ENCODE measurements around the gene GPR17. TPM values are rescaled to one million over a fixed set of nuclear protein-coding genes. Genes with fewer than 3 reads are reported as not detected.

GPR17 gene
- total RNA-seq, 4 donors from 2014 or later, result not detected

DNA sequence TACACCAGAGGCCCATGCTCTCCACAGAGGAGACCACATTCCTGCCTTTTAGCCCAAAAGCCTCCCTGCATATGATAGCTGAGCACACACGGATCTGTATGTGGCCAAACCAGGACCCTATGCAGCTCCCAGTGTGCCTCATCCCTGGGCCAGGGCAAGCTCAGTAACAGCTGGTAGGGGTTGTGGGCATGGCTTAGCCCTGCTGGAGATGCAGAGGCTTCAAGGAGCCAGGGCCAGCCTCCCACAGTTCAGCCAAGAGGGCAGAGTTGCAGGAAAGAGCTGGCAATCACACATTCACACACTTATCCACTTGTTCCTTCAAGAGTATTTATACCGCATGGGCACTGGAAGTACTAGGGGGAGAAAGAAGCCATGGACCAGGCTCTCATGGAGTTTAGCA, 31.0 kb downstream of the GPR17 start:
- Histone ChIP-seq H3K9me3 (no peaks in the 10 kb centered on the region), H3K36me3 (no peaks in the 10 kb centered on the region), H3K27me3 (peaks cover 0 to 5% of the 10 kb centered on the region in 2 donors), H3K4me1 (peaks cover 0 to 21% (median 10%) of the 10 kb centered on the region in 4 donors), H3K27ac (no peak overlapping the region), H3K4me3 (no peak overlapping the region)
- no peak for DNase-seq
- TF ChIP-seq POLR2A (IDR thresholded peaks at IDR 0.05) (no peak), CTCF (IDR thresholded peaks at IDR 0.05) (no peak)

- no peaks in the 10 kb centered on the region for H3K9me3 ChIP-seq
- H3K4me3 ChIP-seq, result no peak overlapping the region
- no peaks in the 10 kb centered on the region for H3K36me3 ChIP-seq
- peaks cover 0 to 5% of the 10 kb centered on the region in 2 donors for H3K27me3 ChIP-seq
- no peak for TF ChIP-seq POLR2A (IDR thresholded peaks at IDR 0.05)
- no peak for TF ChIP-seq CTCF (IDR thresholded peaks at IDR 0.05)
- peaks cover 0 to 33% (median 10%) of the 10 kb centered on the region in 4 donors for H3K4me1 ChIP-seq
- no peak overlapping the region for H3K27ac ChIP-seq
- DNase-seq, result no peak
Measured at GRCh38 chr2:127678531-127678930, 32.6 kb downstream of the GPR17 start.

DNA sequence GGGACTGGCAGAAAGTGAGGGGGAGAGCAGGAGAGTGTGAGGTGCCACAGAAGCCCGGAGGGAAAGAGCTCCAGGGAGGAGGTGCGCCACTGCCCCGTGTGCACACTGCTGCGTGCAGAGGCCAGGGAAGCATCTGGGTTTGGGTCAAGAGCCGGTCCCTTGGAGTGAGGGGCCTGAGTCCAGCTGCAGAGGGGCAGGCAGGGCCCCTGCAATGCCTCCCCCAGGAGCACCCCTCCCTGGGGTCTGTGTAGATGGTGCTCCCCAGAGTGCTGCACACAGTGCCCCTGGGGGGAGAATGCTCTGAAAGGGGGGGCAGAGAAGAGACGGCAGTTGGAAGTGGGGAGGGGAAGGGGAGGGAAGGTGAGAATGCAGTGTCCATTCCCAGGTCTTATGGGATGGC, 33.0 kb downstream of the GPR17 start:
- Histone ChIP-seq H3K4me1 (peaks cover 0 to 33% (median 10%) of the 10 kb centered on the region in 4 donors), H3K4me3 (no peak overlapping the region), H3K27ac (no peak overlapping the region), H3K36me3 (no peaks in the 10 kb centered on the region), H3K9me3 (no peaks in the 10 kb centered on the region), H3K27me3 (peaks cover 0 to 5% of the 10 kb centered on the region in 2 donors)
- no peak for DNase-seq
- TF ChIP-seq CTCF (IDR thresholded peaks at IDR 0.05) (no peak), POLR2A (IDR thresholded peaks at IDR 0.05) (no peak)

DNA sequence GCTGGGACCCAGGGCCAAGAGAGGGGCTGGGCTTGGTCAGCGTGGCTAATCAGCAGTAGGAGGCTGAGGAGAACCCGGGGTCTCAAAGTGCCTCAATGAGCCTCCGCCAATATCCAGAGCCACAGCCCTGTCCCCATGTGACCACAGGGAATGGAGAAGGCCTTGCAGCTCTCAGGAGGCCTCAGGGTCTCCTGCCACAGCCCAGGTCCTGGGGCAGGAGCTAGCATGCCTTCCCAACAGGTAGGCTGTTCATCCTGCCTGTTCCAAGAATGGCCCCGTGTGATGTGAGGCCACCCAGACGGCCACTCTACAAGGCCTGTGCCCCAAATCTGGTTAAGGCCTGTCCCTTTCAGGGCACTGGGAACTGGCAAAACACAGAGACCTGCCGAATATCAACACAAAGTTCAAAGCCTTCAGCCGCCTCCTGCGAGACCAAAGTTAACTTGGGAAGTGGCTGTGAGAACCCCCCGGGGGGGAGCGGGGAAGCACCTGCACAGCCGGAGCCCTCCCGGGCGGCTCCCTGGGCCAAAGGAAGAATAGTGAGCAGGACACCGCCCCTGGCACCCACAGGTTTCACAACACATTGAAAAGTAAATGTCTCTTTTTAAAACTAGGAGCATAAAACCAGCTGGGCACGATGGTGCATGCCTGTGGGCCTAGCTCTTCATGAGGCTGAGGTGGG, 33.9 kb downstream of the GPR17 start:
- Histone ChIP-seq H3K4me3 (no peak overlapping the region), H3K9me3 (no peaks in the 10 kb centered on the region), H3K36me3 (no peaks in the 10 kb centered on the region), H3K27me3 (peaks cover 0 to 5% of the 10 kb centered on the region in 2 donors), H3K4me1 (peaks cover 0 to 30% (median 6%) of the 10 kb centered on the region in 4 donors), H3K27ac (no peak overlapping the region)
- DNase-seq, result no peak
- TF ChIP-seq POLR2A (IDR thresholded peaks at IDR 0.05), result no peak
- no peak for TF ChIP-seq CTCF (IDR thresholded peaks at IDR 0.05)

- DNase-seq, result no peak
- H3K27ac ChIP-seq, result peak overlapping the region in 1 of 4 donors; percentile 32
- TF ChIP-seq POLR2A (IDR thresholded peaks at IDR 0.05) (no peak), CTCF (IDR thresholded peaks at IDR 0.05) (no peak)
- H3K4me1 ChIP-seq, result peaks cover 0 to 23% (median 0%) of the 10 kb centered on the region in 4 donors
- peak overlapping the region in 1 of 4 donors; percentile 14 for H3K4me3 ChIP-seq
- no peaks in the 10 kb centered on the region for H3K36me3 ChIP-seq
- H3K27me3 ChIP-seq, result peaks cover 0 to under 1% of the 10 kb centered on the region in 2 donors
- H3K9me3 ChIP-seq, result no peaks in the 10 kb centered on the region
Measured at GRCh38 chr2:127680706-127681287, 34.8 kb downstream of the GPR17 start.
